GM21360 (cell line): ENCODE measurements around the gene NPM1.
"Not testable (repeated sequence)": the region's sequence is repeated elsewhere in the genome, so short reads cannot be mapped to it uniquely, and the experiment has no call there.

ENCODE experiments used
- ATAC-seq: cut with Tn5 transposase; IDR thresholded peaks from one replicate; pipeline ENCODE4 v1.9.1; 2021; ENCODE audit warnings: mild to moderate bottlenecking, moderate library complexity; ENCODE audit not compliant: unreplicated experiment

The NPM1 gene

DNA sequence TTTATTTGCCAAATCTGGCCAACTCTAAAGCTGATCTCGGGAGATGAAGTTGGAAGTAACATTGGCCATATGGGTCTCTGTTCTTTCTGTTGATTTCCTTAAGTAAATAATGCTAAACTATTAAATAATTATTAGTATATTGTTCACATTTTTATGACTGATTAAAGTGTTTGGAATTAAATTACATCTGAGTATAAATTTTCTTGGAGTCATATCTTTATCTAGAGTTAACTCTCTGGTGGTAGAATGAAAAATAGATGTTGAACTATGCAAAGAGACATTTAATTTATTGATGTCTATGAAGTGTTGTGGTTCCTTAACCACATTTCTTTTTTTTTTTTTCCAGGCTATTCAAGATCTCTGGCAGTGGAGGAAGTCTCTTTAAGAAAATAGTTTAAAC, 22.5 kb downstream of the NPM1 start:
- no peak for ATAC-seq

GRCh38 chr5:171412186-171412585, 24.5 kb downstream of the NPM1 start:
- ATAC-seq, result no peak

GRCh38 chr5:171413153-171413910, 25.7 kb downstream of the NPM1 start:
- ATAC-seq, result no peak

DNA sequence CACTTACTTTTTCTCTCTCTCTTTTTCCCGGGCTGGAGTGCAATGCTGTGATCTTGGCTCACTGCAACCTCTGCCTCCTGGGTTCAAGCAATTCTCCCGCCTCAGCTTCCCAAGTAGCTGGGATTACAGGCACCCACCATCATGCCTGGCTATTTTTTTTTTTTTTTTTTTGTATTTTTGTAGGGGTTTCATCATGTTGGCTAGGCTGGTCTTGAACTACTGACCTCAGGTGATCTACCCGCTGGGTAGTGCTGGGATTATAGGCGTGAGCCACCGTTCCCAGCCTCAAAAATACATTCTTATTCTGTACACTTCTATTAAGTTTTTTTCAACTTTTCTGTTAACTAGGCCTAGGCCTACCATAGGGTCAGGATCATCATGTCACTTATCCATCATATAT, 26.3 kb downstream of the NPM1 start:
- not testable (repeated sequence) for ATAC-seq

DNA sequence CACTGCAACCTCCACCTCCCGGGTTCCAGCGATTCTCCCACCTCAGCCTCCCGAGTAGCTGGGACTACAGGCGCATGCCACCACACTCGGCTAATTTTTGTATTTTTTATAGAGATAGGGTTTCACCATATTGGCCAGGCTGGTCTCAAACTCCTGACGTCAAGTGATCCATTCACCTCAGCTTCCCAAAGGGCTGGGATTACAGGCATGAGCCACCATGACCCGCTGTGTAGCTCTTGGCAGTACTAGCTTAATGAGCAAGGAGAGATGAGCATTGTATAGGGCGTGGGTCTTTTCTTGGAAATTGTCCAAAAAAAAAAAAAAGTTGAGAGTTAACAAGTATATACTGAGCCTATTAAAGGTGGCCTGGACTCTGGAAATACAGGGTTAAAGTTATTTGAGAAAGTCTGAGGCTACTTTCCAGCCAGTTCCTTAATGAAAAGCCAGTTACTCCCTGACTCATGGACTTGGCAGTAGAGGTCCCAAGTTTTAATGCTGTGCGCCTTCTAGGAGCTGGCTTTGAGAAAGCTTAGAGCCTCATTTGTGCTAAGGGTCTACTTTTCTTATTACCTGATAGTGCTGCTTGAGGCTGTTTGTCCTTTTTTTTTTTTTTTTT, 27.6 kb downstream of the NPM1 start:
- ATAC-seq, result no peak

GRCh38 chr5:171416160-171417049, 28.8 kb downstream of the NPM1 start:
- no peak for ATAC-seq

DNA sequence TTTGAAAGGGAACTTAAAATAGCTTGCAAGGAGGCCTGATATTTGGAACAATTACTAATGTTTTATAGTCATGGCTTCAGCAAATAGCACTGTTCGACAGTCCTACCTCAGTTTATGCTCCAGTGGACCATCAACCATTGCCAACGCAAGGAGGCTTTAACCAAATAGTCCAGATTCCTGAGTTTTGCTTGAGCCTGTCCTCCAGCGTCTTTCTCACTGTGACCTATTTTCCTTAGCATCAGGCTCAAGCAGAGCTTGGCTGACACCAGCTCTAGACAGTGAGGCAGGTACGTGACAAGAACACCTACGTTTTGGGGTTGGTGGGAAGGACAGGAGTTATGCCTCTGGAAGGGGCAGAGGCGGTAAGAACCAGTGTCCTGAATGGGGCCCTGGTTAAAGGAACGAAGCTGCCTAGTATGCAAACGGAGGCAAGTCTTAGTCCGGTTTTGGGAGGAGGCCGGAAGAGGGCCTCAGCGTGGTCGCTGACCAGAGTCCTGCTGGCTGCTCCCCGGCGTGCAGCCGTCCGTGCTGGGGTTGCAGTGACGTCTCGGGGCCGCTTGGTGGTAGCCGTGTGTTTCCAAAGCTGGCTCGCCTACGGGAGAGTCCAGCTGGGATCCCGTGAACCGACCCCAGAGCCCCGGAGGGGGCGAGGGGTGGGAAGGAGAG, 30.8 kb downstream of the NPM1 start:
- ATAC-seq, result peak; percentile 67

DNA sequence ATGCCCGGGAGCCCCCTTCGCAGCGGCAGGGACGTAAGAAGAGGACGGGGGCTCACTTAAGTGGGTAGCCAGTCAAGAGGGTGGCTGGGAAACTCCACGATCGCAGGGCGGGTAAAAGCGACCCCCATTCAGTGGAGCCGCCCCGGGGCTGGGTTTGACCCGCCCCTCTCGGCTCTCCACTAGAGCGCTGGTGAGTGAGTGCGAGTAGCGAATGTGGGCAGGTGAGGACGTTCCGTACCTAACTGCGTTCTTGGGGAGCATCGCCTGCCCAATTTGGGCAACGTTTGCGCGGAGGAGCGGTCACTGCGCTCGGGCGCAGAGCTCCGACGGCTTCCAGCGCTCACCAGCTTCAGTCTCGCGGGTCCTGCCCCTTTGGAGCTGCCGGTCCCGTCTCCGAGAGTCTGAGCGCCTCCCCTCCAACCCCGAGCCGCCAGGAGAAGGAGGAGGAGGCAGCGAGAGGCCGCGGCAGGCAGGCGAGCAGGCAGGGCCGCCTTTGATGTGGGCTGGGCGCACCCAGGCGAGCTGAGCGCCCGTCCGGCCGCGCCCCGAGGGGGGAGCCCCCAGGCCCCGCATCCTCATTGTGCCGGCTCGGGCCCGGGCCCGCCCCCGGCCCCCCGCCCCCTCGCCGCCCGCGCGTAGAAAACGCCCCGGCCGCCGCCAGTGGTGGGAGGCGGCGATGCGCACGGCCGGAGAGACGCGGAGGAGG, 31.5 kb downstream of the NPM1 start, which contains the start of gene FGF18:
FGF18 (plus strand) TSS at position 666 of the 706 bp plus-strand sequence. CDS start 553 bp downstream, outside the sequence.
- peak; percentile 61 for ATAC-seq

- peak; percentile 21 for ATAC-seq
Measured at GRCh38 chr5:171419688-171420430, 32.2 kb downstream of the NPM1 start.

DNA sequence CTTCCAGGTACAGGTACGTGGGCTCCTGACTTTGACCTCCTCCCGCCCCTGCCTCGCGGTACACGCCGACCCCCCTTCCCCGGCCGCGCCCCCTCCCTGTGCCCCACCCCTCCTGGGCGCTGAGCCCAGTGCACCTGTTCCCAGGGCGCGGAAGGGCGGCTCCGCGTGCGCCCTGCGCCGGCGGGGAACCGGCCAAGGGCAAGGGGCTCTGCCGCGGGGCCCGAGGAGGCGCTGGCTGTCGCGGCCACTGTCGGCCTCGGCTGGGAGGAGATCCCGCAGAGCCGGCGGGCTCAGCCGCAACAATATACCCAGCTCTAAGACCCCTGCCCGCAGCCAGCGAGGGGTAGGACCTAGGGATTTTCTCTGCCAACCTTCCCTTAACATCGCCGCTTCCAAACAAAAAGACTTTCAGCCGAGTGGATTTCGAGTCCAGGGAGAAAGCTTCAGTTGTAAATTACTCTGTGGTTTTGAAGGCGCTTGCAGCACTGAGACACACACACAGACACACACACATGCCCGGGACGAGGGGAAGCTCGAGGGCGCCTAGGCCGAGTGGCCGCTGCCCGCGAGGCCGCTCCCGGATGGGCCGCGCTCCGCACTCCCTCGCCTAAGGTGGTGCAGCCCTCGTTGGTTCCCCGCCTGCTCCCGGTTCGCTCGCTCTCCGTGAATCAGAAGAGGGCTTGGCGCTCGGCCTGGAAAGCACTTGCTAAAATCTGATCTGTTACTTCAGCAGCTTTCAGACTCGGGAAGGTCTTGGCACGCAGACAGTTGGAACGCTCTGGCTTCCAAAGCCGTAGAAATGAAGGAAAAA, 33.0 kb downstream of the NPM1 start:
- no peak for ATAC-seq

GRCh38 chr5:171421331-171422262, 33.9 kb downstream of the NPM1 start:
- ATAC-seq, result no peak

DNA sequence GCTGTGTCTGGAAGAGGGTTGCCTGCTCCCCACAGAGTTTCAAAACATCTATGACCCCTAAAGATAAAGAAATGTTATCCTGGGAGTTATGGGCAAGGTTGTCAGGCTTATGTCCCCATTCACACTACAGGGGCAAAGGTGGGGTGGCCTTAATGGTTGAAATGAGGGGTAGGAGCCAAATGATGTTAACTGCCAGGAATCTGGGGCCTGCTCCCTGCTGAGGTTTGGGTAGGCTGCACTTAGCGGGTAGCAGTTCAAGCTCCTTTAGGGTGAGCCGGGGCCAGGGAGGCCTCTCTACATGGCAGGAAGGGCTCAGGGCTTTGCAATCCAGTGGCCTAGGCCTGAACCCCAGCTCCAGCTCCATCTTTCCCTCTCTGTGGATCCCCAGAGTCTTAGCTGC, 34.8 kb downstream of the NPM1 start:
- ATAC-seq, result no peak

DNA sequence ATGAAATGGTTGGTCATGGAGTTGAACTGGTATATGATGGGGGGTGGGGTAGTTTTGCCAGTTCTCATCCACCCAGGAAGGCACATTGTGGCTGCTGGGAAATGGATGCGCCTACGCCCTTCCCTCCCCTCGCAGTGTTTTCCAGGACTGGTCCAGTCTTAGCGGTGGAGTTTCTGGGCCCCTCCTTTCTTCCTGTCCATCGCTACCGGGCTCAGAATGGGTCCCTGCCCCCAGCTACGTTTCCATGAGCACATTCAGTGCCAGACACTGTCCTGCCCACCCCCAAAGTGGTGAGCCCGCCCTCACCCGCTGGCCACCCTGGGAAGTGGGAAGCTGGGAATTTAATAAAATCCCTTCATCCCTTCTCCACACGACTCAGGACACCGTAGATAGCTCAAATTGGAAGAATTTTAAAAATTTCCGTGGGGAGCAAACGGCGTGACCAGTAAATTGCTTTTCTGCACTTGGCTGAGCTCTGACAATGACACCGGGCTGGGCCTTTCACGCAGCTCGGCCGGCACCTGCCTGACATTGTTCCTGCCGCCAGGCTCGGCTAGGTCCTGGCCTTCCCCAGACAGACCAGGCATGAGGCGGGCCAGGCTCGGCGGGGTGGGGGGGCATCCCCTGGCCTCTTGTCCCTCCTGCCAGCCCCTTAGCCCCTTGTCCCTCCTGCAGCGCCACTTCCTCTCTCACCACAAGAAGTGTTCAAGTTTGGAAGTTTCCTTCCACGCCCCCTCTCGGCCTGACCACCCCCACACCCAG, 35.4 kb downstream of the NPM1 start:
- no peak for ATAC-seq

- ATAC-seq, result no peak
Measured at GRCh38 chr5:171424726-171425125, 37.1 kb downstream of the NPM1 start.

DNA sequence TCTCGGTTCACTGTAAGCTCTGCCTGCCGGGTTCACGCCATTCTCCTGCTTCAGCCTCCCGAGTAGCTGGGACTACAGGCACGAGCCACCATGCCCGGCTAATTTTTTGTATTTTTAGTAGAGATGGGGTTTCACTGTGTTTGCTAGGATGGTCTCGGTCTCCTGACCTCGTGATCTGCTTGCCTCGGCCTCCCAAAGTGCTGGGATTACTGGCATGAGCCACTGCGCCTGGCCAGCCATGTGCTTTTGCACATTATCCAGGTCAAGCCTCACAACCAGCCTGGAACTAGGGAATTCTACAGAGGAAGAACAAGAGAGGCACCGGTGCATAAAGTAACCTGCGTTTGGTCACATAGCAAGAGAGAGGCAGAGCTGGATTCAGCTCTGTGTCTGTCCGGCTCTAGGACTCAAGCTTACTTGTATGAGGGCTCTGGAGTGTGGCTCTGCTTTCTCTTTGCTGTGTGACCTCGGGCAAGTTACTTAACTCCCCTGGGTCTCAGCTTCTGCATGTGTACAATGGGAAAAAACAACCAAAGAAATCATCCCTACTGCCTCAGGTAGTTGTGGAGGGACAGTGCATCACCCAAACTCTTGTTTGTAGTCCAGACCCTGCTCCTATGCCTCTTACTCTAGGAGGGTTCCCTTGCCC, 38.1 kb downstream of the NPM1 start:
- no peak for ATAC-seq

- ATAC-seq, result no peak
Measured at GRCh38 chr5:171426266-171426665, 38.6 kb downstream of the NPM1 start.
